ENCODE measurements around the gene RAPGEF1. TPM values are rescaled to one million over a fixed set of nuclear protein-coding genes. Genes with fewer than 3 reads are reported as not detected.

RAPGEF1 gene
- total RNA-seq, 1 experiment from 2014 or later = 25.2 TPM

DNA sequence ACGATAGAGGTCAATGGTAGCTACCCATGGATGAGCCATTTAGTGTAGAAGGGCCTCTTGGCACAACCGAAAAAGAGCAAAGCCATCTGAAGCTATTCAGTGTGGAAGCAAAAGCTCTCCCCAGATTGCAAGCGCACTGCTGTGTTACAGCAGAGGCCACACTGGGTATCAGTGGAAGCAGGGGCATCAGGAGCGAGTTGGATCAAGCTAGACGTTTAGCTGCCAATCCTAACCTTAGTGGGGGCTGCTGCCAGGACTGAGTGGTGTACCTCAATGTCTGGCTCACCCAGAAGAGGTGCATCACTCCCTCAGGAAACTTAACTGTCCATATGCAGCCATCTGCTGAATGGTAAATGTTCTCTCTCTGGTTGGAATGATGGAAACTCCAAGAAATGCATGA is 44.5 kb downstream of the RAPGEF1 start:
- intact Hi-C loops (cut with micrococcal nuclease) = no loop called here
- H3K27ac ChIP-seq (ENCODE audit: low read length) = no peak overlapping the region
- POLR2A ChIA-PET (ENCODE audit: unreplicated experiment) = no interaction called here
- no peaks in the 10 kb centered on the region for H3K36me3 ChIP-seq (ENCODE audit: low read depth, low read length)
- no peaks in the 10 kb centered on the region for H4K20me1 ChIP-seq (ENCODE audit: low read length)
- no peaks in the 10 kb centered on the region for H3K27me3 ChIP-seq (ENCODE audit: low read length)
- TF ChIP-seq, protein P1, sequence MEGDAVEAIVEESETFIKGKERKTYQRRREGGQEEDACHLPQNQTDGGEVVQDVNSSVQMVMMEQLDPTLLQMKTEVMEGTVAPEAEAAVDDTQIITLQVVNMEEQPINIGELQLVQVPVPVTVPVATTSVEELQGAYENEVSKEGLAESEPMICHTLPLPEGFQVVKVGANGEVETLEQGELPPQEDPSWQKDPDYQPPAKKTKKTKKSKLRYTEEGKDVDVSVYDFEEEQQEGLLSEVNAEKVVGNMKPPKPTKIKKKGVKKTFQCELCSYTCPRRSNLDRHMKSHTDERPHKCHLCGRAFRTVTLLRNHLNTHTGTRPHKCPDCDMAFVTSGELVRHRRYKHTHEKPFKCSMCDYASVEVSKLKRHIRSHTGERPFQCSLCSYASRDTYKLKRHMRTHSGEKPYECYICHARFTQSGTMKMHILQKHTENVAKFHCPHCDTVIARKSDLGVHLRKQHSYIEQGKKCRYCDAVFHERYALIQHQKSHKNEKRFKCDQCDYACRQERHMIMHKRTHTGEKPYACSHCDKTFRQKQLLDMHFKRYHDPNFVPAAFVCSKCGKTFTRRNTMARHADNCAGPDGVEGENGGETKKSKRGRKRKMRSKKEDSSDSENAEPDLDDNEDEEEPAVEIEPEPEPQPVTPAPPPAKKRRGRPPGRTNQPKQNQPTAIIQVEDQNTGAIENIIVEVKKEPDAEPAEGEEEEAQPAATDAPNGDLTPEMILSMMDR (conservative IDR thresholded peaks at IDR 0.05; ENCODE audit: low read depth, low read length) = no peak
- TF ChIP-seq EZH2 (IDR thresholded peaks at IDR 0.05; ENCODE audit: low read length, unreplicated experiment) (no peak), EZH2phosphoT487 (IDR thresholded peaks at IDR 0.05; ENCODE audit: borderline replicate concordance, low read length) (no peak)
- DNase-seq (no peak), ATAC-seq (no peak)
- H3K9me3 ChIP-seq (ENCODE audit: low read length) = no peaks in the 10 kb centered on the region
- no TSS peak for BruUV-seq (replicated peaks)
- H3K4me2 ChIP-seq (ENCODE audit: low read length) = no peak overlapping the region
- H3K9ac ChIP-seq (ENCODE audit: low read length) = no peak overlapping the region
- no peak overlapping the region for H3K4me3 ChIP-seq (ENCODE audit: low read length)
- no peaks in the 10 kb centered on the region for H3F3A ChIP-seq (ENCODE audit: low read length, unreplicated experiment)
- no peaks in the 10 kb centered on the region for H3K4me1 ChIP-seq (ENCODE audit: insufficient read depth, low read length)
- CTCF ChIA-PET = no interaction called here
- H3K9me2 ChIP-seq (replicated peaks; ENCODE audit: low read length) = no peaks in the 10 kb centered on the region
- H3K79me2 ChIP-seq (ENCODE audit: low read length) = no peaks in the 10 kb centered on the region
- no peak overlapping the region for H2AFZ ChIP-seq (ENCODE audit: low read length)

DNA sequence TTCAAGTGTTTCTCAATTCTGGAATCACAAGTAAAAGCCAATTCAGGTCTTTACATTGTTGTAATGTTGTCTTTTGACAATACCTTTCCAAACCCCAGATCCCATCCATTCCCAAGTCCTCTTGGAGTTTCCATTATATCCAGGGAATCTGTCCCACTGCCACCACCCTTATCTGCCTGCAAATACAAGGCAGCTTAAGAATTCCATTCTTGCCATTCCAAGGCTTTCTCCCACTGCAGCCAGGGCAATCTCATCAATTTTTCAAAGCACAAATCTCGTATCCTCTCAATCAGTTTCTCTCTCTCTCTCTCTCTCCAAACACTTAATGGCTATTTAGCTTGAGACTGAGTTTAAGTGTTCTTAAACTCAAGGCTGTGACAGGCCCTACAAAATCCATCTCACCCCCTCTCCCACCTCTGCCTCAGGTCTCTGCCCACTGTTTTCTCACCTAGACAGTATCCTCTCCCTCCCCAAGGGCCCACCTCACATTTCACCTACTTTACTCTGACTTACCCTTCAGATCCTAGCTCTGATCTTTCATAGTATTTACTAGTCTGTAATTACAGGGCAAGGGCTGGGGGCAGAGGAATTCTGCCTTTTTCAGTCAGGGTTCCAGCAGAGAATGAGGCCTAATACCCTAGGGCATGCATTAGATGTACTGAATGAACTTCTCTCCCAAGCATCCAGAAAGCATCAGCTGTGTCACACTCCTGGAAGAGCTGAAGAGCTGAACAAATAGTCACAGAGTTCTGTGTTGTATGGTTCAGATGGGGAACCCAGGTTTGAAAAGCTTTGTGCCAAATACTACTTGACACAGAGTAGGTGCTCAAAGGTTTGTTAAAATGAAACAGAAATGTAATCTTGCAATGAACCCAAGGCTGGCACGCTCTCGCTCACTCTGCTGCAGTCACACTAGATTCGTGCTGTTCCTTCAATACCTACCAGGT is 46.0 kb downstream of the RAPGEF1 start:
- CTCF ChIA-PET = no interaction called here

More for the DNA sequence above, 46.0 kb downstream of the RAPGEF1 start:
- no peak for ATAC-seq
- Histone ChIP-seq H3K36me3 (ENCODE audit: low read depth, low read length) (no peaks in the 10 kb centered on the region), H3K9me3 (ENCODE audit: low read length) (no peaks in the 10 kb centered on the region), H3K9me2 (replicated peaks; ENCODE audit: low read length) (no peaks in the 10 kb centered on the region), H3K9ac (ENCODE audit: low read length) (no peak overlapping the region), H3K27ac (ENCODE audit: low read length) (no peak overlapping the region), H3F3A (ENCODE audit: low read length, unreplicated experiment) (no peaks in the 10 kb centered on the region), H2AFZ (ENCODE audit: low read length) (no peak overlapping the region), H3K4me2 (ENCODE audit: low read length) (no peak overlapping the region), H4K20me1 (ENCODE audit: low read length) (no peaks in the 10 kb centered on the region), H3K4me3 (ENCODE audit: low read length) (no peak overlapping the region), H3K79me2 (ENCODE audit: low read length) (no peaks in the 10 kb centered on the region), H3K27me3 (ENCODE audit: low read length) (no peaks in the 10 kb centered on the region), H3K4me1 (ENCODE audit: insufficient read depth, low read length) (no peaks in the 10 kb centered on the region)
- no TSS peak for BruUV-seq (replicated peaks)
- TF ChIP-seq EZH2phosphoT487 (IDR thresholded peaks at IDR 0.05; ENCODE audit: borderline replicate concordance, low read length) (no peak), EZH2 (IDR thresholded peaks at IDR 0.05; ENCODE audit: low read length, unreplicated experiment) (no peak)
- TF ChIP-seq, protein P1 (conservative IDR thresholded peaks at IDR 0.05; ENCODE audit: low read depth, low read length) = no peak
- no peak for DNase-seq
- POLR2A ChIA-PET (ENCODE audit: unreplicated experiment) = interaction anchor here (0.6 kb wide), 1 partner anchor 162 kb away, joined by 32 read pairs; no protein-coding TSS in a partner anchor
- intact Hi-C loops (cut with micrococcal nuclease) = no loop called here

Data from PC-3 (cell line).